A549 (cell line): ENCODE results near the gene SORCS2. TPM values are rescaled to one million over a fixed set of nuclear protein-coding genes. Genes with fewer than 3 reads are reported as not detected.

Experiments
- ATAC-seq, 2 experiments: fragments of 200-7000 bp in 1 of 2; fragments of >200 bp in 1 of 2; cut with Nextera tagmentation in 1 of 2; cut with Tn5 transposase in 1 of 2; 3 replicates each; pipeline versions ENCODE4 v1.8.0 to v1.9.1; 2018 to 2020; ENCODE audit warnings: mild to moderate bottlenecking in 1 of 2, moderate library complexity in 1 of 2
- CTCF ChIA-PET: fragments of 300-600 bp; sonication (Branson Sonifier 250); formaldehyde crosslinking; extraction: SDS; loops from one replicate; lab custom pipeline; 2021; ENCODE audit warnings: antibody characterized with exemption, inconsistent platforms; lab: Yijun Ruan, JAX
- POLR2A ChIA-PET: fragments of 350-600 bp; formaldehyde crosslinking; extraction: SDS; loops from one replicate; lab custom pipeline; 2021; ENCODE audit warnings: antibody characterized with exemption, inconsistent platforms; lab: Yijun Ruan, JAX
- DNase-seq, 2 experiments: peaks; one replicate each; pipeline versions ENCODE4 v3.0.0 to v3.0.0-alpha.2; 2011 to 2016; ENCODE audit warnings: low read depth in 1 of 2, low spot score in 1 of 2
- FAIRE-seq: peaks from 2 replicates; lab custom pipeline; 2011; peaks lifted over from hg19 to GRCh38; lab: Jason Lieb, UNC
- H3K27ac ChIP-seq, 2 experiments: fragments of >200 bp; sonication (Bioruptor Twin); formaldehyde crosslinking; 3 replicates each; pipeline ENCODE4 v1.5.1; 2016 to 2017
- H3K4me1 ChIP-seq: fragments of >200 bp; sonication (Bioruptor Twin); formaldehyde crosslinking; 3 replicates; pipeline ENCODE4 v1.6.1; 2016
- H3K4me2 ChIP-seq: fragments of >200 bp; sonication (Bioruptor Twin); formaldehyde crosslinking; 3 replicates; pipeline ENCODE4 v1.6.1; 2016
- H3K4me3 ChIP-seq: fragments of >200 bp; sonication (Bioruptor Twin); formaldehyde crosslinking; 3 replicates; pipeline ENCODE4 v1.5.1; 2016
- H3K9me3 ChIP-seq: fragments of >200 bp; sonication (Bioruptor Twin); formaldehyde crosslinking; 3 replicates; pipeline ENCODE4 v1.6.1; 2016
- CHD4 ChIP-seq: fragments of 200-600 bp; sonication (generic); IDR thresholded peaks from 2 replicates; pipeline ENCODE4 v1.6.1; 2016; ENCODE audit warnings: antibody characterized with exemption, mild to moderate bottlenecking, borderline replicate concordance
- E2F6 ChIP-seq: IDR thresholded peaks from 2 replicates; pipeline ENCODE4 v1.6.1; 2012; ENCODE audit warnings: low read depth, borderline replicate concordance
- FOSB ChIP-seq: fragments of 250-450 bp; sonication (Bioruptor Pico); IDR thresholded peaks from 2 replicates; pipeline ENCODE4 v1.5.0; 2020; ENCODE audit warnings: mild to moderate bottlenecking, moderate library complexity
- FOXS1 ChIP-seq: fragments of 250-450 bp; sonication (Bioruptor Pico); IDR thresholded peaks from 2 replicates; pipeline ENCODE4 v1.5.0; 2020; ENCODE audit warnings: mild to moderate bottlenecking, moderate library complexity
- HOXB5 ChIP-seq: fragments of 250-450 bp; sonication (Bioruptor Pico); IDR thresholded peaks from 2 replicates; pipeline ENCODE4 v1.5.0; 2020; ENCODE audit warnings: mild to moderate bottlenecking, moderate library complexity
- JUN ChIP-seq, 2 experiments: fragments of >200 bp; sonication (Bioruptor Twin); formaldehyde crosslinking; IDR thresholded peaks; 2 replicates in 1 of 2; 3 replicates in 1 of 2; pipeline ENCODE4 v1.6.1; 2016 to 2017
- KDM5A ChIP-seq: fragments of 200-600 bp; sonication (generic); IDR thresholded peaks from 2 replicates; pipeline ENCODE4 v1.6.1; 2016; ENCODE audit warnings: antibody characterized with exemption, mild to moderate bottlenecking
- MAFK ChIP-seq: fragments of 450-650 bp; IDR thresholded peaks from 2 replicates; pipeline ENCODE4 v1.6.1; 2014; ENCODE audit not compliant: partially characterized antibody
- MAX ChIP-seq: IDR thresholded peaks from 2 replicates; pipeline ENCODE4 v1.6.1; 2012
- MYC ChIP-seq: IDR thresholded peaks from 2 replicates; pipeline ENCODE4 v1.6.1; 2012; ENCODE audit warnings: mild to moderate bottlenecking, inconsistent platforms, low read length, improper control_type of control experiment, borderline replicate concordance
- NPAS2 ChIP-seq: fragments of 250-450 bp; sonication (Bioruptor Pico); IDR thresholded peaks from 2 replicates; pipeline ENCODE4 v1.8.0; 2022; ENCODE audit warnings: mild to moderate bottlenecking, moderate library complexity, borderline replicate concordance
- POLR2AphosphoS2 ChIP-seq: conservative IDR thresholded peaks from 2 replicates; pipeline ENCODE4 v1.6.1; 2012; ENCODE audit warnings: low read length, improper control_type of control experiment, inconsistent platforms
- RAD21 ChIP-seq, 2 experiments: fragments of >200 bp in 1 of 2; sonication (Bioruptor Twin) in 1 of 2; formaldehyde crosslinking in 1 of 2; IDR thresholded peaks in 1 of 2; conservative IDR thresholded peaks in 1 of 2; 2 replicates in 1 of 2; 3 replicates in 1 of 2; pipeline ENCODE4 v1.6.1; 2012 to 2018; ENCODE audit warnings: inconsistent platforms in 1 of 2
- RARB ChIP-seq: fragments of 250-450 bp; sonication (Bioruptor Pico); IDR thresholded peaks from 2 replicates; pipeline ENCODE4 v1.8.0; 2021; ENCODE audit warnings: mild to moderate bottlenecking, moderate library complexity
- RFX5 ChIP-seq: fragments of 450-650 bp; IDR thresholded peaks from 2 replicates; pipeline ENCODE4 v1.7.1; 2014; ENCODE audit warnings: antibody characterized with exemption, mild to moderate bottlenecking, moderate library complexity
- SMC3 ChIP-seq: fragments of >200 bp; sonication (Bioruptor Twin); formaldehyde crosslinking; IDR thresholded peaks from 3 replicates; pipeline ENCODE4 v1.6.1; 2018; ENCODE audit warnings: inconsistent platforms
- SREBF2 ChIP-seq: fragments of 450-650 bp; IDR thresholded peaks from 2 replicates; pipeline ENCODE4 v1.6.1; 2014; ENCODE audit warnings: mild to moderate bottlenecking, moderate library complexity
- TP53 ChIP-seq: fragments of 250-450 bp; sonication (Bioruptor Pico); IDR thresholded peaks from 2 replicates; pipeline ENCODE4 v1.5.0; 2021; ENCODE audit warnings: mild to moderate bottlenecking, moderate library complexity
- ZC3H11A ChIP-seq: fragments of 450-650 bp; IDR thresholded peaks from 2 replicates; pipeline ENCODE4 v1.6.1; 2014; ENCODE audit warnings: antibody characterized with exemption, mild to moderate bottlenecking
- ZFP36 ChIP-seq: fragments of 450-650 bp; IDR thresholded peaks from 2 replicates; pipeline ENCODE4 v1.6.1; 2014; ENCODE audit warnings: borderline replicate concordance; ENCODE audit not compliant: partially characterized antibody
- WGBS: methylation state at CpG from one replicate; pipeline ENCODE4 v1.1.6; 2017; ENCODE audit errors: missing lambda C conversion rate; 5-methylcytosine and 5-hydroxymethylcytosine counted together
- polyA plus RNA-seq, 4 experiments: library from polyadenylated mRNA; depleted of rRNA in 3 of 4; stranded (reverse); fragments of >200 nt; fragmentation: RNase III in 1 of 4; extraction: RNeasy Plus Mini Kit Qiagen cat#74134 plus additional on column Dnase treatment in 1 of 4; gene quantifications; 2 replicates in 3 of 4; 3 replicates in 1 of 4; pipeline ENCODE4 v1.2.3, GENCODE V29; 2011 to 2017
- TF ChIP-seq, protein P1 (sequence below): fragments of 200-600 bp; sonication (generic); IDR thresholded peaks from 2 replicates; pipeline ENCODE4 v1.6.1; 2016; ENCODE audit warnings: antibody characterized with exemption, mild to moderate bottlenecking, moderate library complexity
- TF ChIP-seq, protein P2 (sequence below): fragments of 150-350 bp; IDR thresholded peaks from 2 replicates; pipeline ENCODE4 v1.6.1; 2014; ENCODE audit warnings: low read depth, mild to moderate bottlenecking, low read length

SORCS2 gene
- polyA plus RNA-seq, 2 of the 4 experiments (the other 2 are of a cell fraction): 1.4 to 4.6 TPM

GRCh38 chr4:7323461-7323871 lies 131.1 kb downstream of the SORCS2 start:
- no peak overlapping the region for H3K4me2 ChIP-seq
- no peak for TF ChIP-seq MAFK
- no peak for TF ChIP-seq JUN (IDR thresholded peaks at IDR 0.05)
- no peak for TF ChIP-seq POLR2AphosphoS2
- no peak for TF ChIP-seq HOXB5
- TF ChIP-seq RFX5: no peak
- no peak for TF ChIP-seq ZC3H11A
- TF ChIP-seq, protein P1, sequence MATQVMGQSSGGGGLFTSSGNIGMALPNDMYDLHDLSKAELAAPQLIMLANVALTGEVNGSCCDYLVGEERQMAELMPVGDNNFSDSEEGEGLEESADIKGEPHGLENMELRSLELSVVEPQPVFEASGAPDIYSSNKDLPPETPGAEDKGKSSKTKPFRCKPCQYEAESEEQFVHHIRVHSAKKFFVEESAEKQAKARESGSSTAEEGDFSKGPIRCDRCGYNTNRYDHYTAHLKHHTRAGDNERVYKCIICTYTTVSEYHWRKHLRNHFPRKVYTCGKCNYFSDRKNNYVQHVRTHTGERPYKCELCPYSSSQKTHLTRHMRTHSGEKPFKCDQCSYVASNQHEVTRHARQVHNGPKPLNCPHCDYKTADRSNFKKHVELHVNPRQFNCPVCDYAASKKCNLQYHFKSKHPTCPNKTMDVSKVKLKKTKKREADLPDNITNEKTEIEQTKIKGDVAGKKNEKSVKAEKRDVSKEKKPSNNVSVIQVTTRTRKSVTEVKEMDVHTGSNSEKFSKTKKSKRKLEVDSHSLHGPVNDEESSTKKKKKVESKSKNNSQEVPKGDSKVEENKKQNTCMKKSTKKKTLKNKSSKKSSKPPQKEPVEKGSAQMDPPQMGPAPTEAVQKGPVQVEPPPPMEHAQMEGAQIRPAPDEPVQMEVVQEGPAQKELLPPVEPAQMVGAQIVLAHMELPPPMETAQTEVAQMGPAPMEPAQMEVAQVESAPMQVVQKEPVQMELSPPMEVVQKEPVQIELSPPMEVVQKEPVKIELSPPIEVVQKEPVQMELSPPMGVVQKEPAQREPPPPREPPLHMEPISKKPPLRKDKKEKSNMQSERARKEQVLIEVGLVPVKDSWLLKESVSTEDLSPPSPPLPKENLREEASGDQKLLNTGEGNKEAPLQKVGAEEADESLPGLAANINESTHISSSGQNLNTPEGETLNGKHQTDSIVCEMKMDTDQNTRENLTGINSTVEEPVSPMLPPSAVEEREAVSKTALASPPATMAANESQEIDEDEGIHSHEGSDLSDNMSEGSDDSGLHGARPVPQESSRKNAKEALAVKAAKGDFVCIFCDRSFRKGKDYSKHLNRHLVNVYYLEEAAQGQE: no peak
- no peak for TF ChIP-seq FOSB
- TF ChIP-seq, all 56 proteins: peak for 0
- CTCF ChIA-PET: interaction anchor here (0.7 to 3.9 kb wide), 5 partner anchors 10 to 139 kb away, joined by 3 to 18 read pairs (median 3); no protein-coding TSS in a partner anchor
- POLR2A ChIA-PET: no interaction called here
- no peak overlapping the region for H3K27ac ChIP-seq
- FAIRE-seq: no peak
- WGBS: 44% methylated on average over 4 of the region's 5 CpGs
- peak; percentile 16 to 56 for ATAC-seq
- H3K4me1 ChIP-seq: peaks cover 3% of the 10 kb centered on the region
- H3K9me3 ChIP-seq: no peaks in the 10 kb centered on the region
- H3K4me3 ChIP-seq: no peak overlapping the region
- no peak for DNase-seq

DNA sequence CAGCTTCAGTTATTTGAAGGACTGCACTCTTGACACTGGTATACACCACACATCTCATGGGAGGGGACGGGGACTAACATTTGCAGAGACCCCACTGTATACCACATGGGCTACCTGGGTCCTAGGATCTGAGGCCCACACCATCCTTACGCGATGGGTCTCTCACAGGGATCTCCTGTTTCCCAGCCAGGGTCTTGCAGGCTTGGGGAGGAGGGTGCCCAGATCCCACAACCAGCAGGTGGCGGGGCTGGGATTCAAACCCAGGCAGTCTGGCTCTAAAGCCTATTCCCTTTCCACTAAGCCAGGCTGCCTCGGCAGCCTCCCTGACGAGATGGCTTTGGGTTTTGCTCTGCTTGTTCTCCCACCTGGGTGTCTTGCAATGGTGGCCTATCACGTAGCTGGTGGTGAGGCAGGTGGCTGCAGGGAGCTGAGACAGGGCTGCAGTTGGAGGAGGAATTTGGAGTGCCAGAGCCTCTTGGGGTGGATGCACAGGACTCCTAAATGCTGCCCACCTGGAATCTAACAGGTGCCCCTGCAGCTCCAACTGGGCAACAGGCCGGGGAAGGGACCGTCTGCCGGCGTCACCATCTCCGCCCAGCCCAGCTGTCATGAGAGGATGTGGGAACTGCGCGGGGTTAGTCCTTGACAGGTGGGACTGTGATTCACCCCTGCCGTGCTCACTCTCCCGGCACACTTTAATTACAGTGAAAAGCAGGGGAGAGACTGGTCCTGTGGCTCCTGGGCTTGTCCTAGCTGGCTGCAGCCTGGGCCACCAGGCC lies 131.7 kb downstream of the SORCS2 start:
- no peak overlapping the region for H3K4me2 ChIP-seq
- ChIA-PET CTCF (interaction anchor here (0.7 to 3.9 kb wide), 4 partner anchors 10 to 139 kb away, joined by 3 to 18 read pairs (median 4); no protein-coding TSS in a partner anchor), POLR2A (no interaction called here)
- H3K9me3 ChIP-seq: no peaks in the 10 kb centered on the region
- H3K4me3 ChIP-seq: no peak overlapping the region
- DNase-seq (peak; percentile 18 to 77), FAIRE-seq (no peak), ATAC-seq (peak; percentile 48 to 81)
- no peak overlapping the region for H3K27ac ChIP-seq
- H3K4me1 ChIP-seq: peaks cover 9% of the 10 kb centered on the region
- 47% methylated on average over 7 of the region's 16 CpGs for WGBS
- TF ChIP-seq E2F6 (no peak), CHD4 (no peak), RAD21 (conservative IDR thresholded peaks at IDR 0.05 in 1 of 2, IDR thresholded peaks at IDR 0.05 in 1 of 2) (peak in 1 of 2 experiments; percentile 31; a peak in 2 of 5 replicates), SREBF2 (peak; percentile 30; the same call in 1 of the 2 replicates), NPAS2 (CRISPR knock-in tag) (no peak)

GRCh38 chr4:7324651-7325121 lies 132.3 kb downstream of the SORCS2 start:
- no peak overlapping the region for H3K4me3 ChIP-seq
- H3K27ac ChIP-seq: no peak overlapping the region
- DNase-seq (no peak), FAIRE-seq (no peak), ATAC-seq (no peak)
- ChIA-PET POLR2A (no interaction called here), CTCF (interaction anchor here (1.0 to 3.9 kb wide), 2 partner anchors 11 to 138 kb away, joined by 4 to 18 read pairs; no protein-coding TSS in a partner anchor)
- no peak overlapping the region for H3K4me2 ChIP-seq
- 84% methylated on average over 13 of the region's 13 CpGs for WGBS
- no peaks in the 10 kb centered on the region for H3K9me3 ChIP-seq
- TF ChIP-seq, protein P2, sequence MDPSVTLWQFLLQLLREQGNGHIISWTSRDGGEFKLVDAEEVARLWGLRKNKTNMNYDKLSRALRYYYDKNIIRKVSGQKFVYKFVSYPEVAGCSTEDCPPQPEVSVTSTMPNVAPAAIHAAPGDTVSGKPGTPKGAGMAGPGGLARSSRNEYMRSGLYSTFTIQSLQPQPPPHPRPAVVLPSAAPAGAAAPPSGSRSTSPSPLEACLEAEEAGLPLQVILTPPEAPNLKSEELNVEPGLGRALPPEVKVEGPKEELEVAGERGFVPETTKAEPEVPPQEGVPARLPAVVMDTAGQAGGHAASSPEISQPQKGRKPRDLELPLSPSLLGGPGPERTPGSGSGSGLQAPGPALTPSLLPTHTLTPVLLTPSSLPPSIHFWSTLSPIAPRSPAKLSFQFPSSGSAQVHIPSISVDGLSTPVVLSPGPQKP: no peak
- TF ChIP-seq KDM5A (no peak), MAX (no peak), FOXS1 (CRISPR knock-in tag) (no peak), ZFP36 (no peak), SMC3 (no peak), RARB (no peak), TP53 (CRISPR knock-in tag) (no peak), MYC (no peak)
- H3K4me1 ChIP-seq: peaks cover 15% of the 10 kb centered on the region
